HEK293 (cell line): ENCODE data around the gene PTER.

Experiments used
- CTCF ChIA-PET: fragments of 350-600 bp; formaldehyde crosslinking; extraction: SDS; loops from one replicate; lab custom pipeline; 2021; ENCODE audit warnings: antibody characterized with exemption; lab: Yijun Ruan, JAX
- POLR2A ChIA-PET: fragments of 300-600 bp; formaldehyde crosslinking; extraction: SDS; loops from one replicate; lab custom pipeline; 2020; ENCODE audit warnings: antibody characterized with exemption, inconsistent platforms; lab: Yijun Ruan, JAX
- H3K27ac ChIP-seq: fragments of 200-500 bp; sonication (Bioruptor generic); 2 replicates; pipeline ENCODE4 v1.5.1; 2014; ENCODE audit warnings: low read depth, low read length, control low read depth, inconsistent platforms; ENCODE audit errors: extremely low read depth
- H3K36me3 ChIP-seq, 2 experiments: fragments of 200-500 bp in 1 of 2; sonication (Bioruptor generic) in 1 of 2; 1 replicate in 1 of 2; 2 replicates in 1 of 2; pipeline ENCODE4 v1.5.1; 2014 to 2017; ENCODE audit warnings: inconsistent platforms in 2 of 2, low read length in 2 of 2; ENCODE audit not compliant: control insufficient read depth in 2 of 2, insufficient read depth in 1 of 2
- H3K4me1 ChIP-seq: fragments of 200-500 bp; sonication (Bioruptor generic); 2 replicates; pipeline ENCODE4 v1.5.1; 2014; ENCODE audit warnings: mild to moderate bottlenecking, low read length, inconsistent platforms; ENCODE audit not compliant: control insufficient read depth, insufficient read depth
- H3K4me3 ChIP-seq: 2 replicates; pipeline ENCODE4 v1.5.1; 2011; ENCODE audit warnings: low read depth, mild to moderate bottlenecking, control low read depth, low read length, moderate library complexity
- H3K9me3 ChIP-seq: fragments of 200-500 bp; sonication (Bioruptor generic); 2 replicates; pipeline ENCODE4 v1.5.1; 2014; ENCODE audit warnings: low read depth, low read length, inconsistent platforms; ENCODE audit not compliant: control insufficient read depth, insufficient read depth
- KLF1 ChIP-seq: fragments of 450-650 bp; formaldehyde crosslinking; IDR thresholded peaks from 2 replicates; pipeline ENCODE4 v1.5.1; 2016; ENCODE audit warnings: missing biosample characterization, missing genetic modification characterization
- PRDM2 ChIP-seq: fragments of 450-650 bp; formaldehyde crosslinking; IDR thresholded peaks from 2 replicates; pipeline ENCODE4 v1.5.1; 2016; ENCODE audit warnings: missing biosample characterization, missing genetic modification characterization, borderline replicate concordance
- SCRT2 ChIP-seq: fragments of 450-650 bp; formaldehyde crosslinking; IDR thresholded peaks from 2 replicates; pipeline ENCODE4 v1.5.1; 2016; ENCODE audit warnings: missing biosample characterization, missing genetic modification characterization
- ZEB2 ChIP-seq: fragments of 450-650 bp; formaldehyde crosslinking; IDR thresholded peaks from 2 replicates; pipeline ENCODE4 v1.5.1; 2016; ENCODE audit warnings: missing biosample characterization, missing genetic modification characterization
- ZFHX2 ChIP-seq: fragments of 450-650 bp; formaldehyde crosslinking; conservative IDR thresholded peaks from 2 replicates; pipeline ENCODE4 v1.5.1; 2016; ENCODE audit warnings: missing biosample characterization, missing genetic modification characterization
- ZNF138 ChIP-seq: fragments of 450-650 bp; formaldehyde crosslinking; IDR thresholded peaks from 2 replicates; pipeline ENCODE4 v1.5.1; 2016; ENCODE audit warnings: missing biosample characterization, missing genetic modification characterization, borderline replicate concordance
- ZNF24 ChIP-seq: fragments of 450-650 bp; formaldehyde crosslinking; IDR thresholded peaks from 2 replicates; pipeline ENCODE4 v1.5.1; 2016; ENCODE audit warnings: missing biosample characterization, missing genetic modification characterization
- ZNF473 ChIP-seq: fragments of 450-650 bp; formaldehyde crosslinking; IDR thresholded peaks from 2 replicates; pipeline ENCODE4 v1.5.1; 2017; ENCODE audit warnings: missing biosample characterization, missing genetic modification characterization
- ZNF48 ChIP-seq: fragments of 450-650 bp; formaldehyde crosslinking; IDR thresholded peaks from 2 replicates; pipeline ENCODE4 v1.5.1; 2016; ENCODE audit warnings: missing biosample characterization, missing genetic modification characterization
- ZNF501 ChIP-seq: fragments of 450-650 bp; formaldehyde crosslinking; IDR thresholded peaks from 2 replicates; pipeline ENCODE4 v1.5.1; 2016; ENCODE audit warnings: missing biosample characterization, missing genetic modification characterization
- ZNF510 ChIP-seq: fragments of 450-650 bp; formaldehyde crosslinking; IDR thresholded peaks from 2 replicates; pipeline ENCODE4 v1.5.1; 2018; ENCODE audit warnings: mild to moderate bottlenecking, missing genetic modification characterization, missing biosample characterization; ENCODE audit not compliant: insufficient replicate concordance
- ZNF561 ChIP-seq: fragments of 450-650 bp; IDR thresholded peaks from 2 replicates; pipeline ENCODE4 v1.5.1; 2018; ENCODE audit warnings: missing biosample characterization, missing genetic modification characterization, borderline replicate concordance
- ZNF785 ChIP-seq: fragments of 450-650 bp; formaldehyde crosslinking; IDR thresholded peaks from 2 replicates; pipeline ENCODE4 v1.5.1; 2016; ENCODE audit warnings: missing biosample characterization, missing genetic modification characterization
- TF ChIP-seq, protein P1 (sequence below): fragments of 450-650 bp; formaldehyde crosslinking; IDR thresholded peaks from 2 replicates; pipeline ENCODE4 v1.5.1; 2016; ENCODE audit warnings: missing biosample characterization, missing genetic modification characterization

PTER gene

GRCh38 chr10:16436367-16436757, 448 bp upstream of the PTER start:
- POLR2A ChIA-PET, result interaction anchor here (0.8 kb wide), 1 partner anchor 13 kb away, joined by 9 read pairs; no protein-coding TSS in a partner anchor
- Histone ChIP-seq H3K4me1 (no peaks in the 10 kb centered on the region; the same call in 1 of the 2 replicates), H3K9me3 (no peaks in the 10 kb centered on the region), H3K36me3 (peaks cover 0 to 3% of the 10 kb centered on the region in 2 experiments; a peak in 1 of 3 replicates)
- TF ChIP-seq SCRT2 (tag by site-specific recombination), result peak; percentile 74
- TF ChIP-seq KLF1 (tag by site-specific recombination), result no peak
- TF ChIP-seq, protein P1, sequence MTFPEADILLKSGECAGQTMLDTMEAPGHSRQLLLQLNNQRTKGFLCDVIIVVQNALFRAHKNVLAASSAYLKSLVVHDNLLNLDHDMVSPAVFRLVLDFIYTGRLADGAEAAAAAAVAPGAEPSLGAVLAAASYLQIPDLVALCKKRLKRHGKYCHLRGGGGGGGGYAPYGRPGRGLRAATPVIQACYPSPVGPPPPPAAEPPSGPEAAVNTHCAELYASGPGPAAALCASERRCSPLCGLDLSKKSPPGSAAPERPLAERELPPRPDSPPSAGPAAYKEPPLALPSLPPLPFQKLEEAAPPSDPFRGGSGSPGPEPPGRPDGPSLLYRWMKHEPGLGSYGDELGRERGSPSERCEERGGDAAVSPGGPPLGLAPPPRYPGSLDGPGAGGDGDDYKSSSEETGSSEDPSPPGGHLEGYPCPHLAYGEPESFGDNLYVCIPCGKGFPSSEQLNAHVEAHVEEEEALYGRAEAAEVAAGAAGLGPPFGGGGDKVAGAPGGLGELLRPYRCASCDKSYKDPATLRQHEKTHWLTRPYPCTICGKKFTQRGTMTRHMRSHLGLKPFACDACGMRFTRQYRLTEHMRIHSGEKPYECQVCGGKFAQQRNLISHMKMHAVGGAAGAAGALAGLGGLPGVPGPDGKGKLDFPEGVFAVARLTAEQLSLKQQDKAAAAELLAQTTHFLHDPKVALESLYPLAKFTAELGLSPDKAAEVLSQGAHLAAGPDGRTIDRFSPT, result no peak
- TF ChIP-seq, all 188 proteins: peak for 1
- Histone ChIP-seq H3K4me3 (peak overlapping the region; percentile 53), H3K27ac (no peak overlapping the region)
- CTCF ChIA-PET, result no interaction called here

DNA sequence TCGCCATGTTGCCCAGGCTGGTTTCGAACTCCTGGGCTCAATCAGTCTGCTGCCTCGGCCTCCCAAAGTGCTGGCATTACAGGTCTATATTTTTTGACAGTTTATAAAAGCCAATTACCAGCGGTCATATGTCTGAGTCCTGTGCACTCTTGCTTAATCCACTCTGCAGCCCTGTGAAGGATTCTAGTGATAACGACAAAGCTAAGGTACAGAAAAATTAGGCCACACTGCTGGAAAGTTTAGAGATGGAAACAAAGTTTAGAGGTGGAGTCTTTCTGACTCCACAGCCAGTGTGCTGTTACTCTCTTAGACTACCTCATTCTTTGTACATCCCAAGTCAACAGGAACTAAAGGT, 707 bp downstream of the PTER start:
- POLR2A ChIA-PET, result interaction anchor here (0.6 to 0.7 kb wide), 4 partner anchors 24 to 453 kb away, joined by 3 to 7 read pairs (median 4); no protein-coding TSS in a partner anchor
- peaks cover 0 to 3% of the 10 kb centered on the region in 2 experiments; a peak in 1 of 3 replicates for H3K36me3 ChIP-seq
- no peak for TF ChIP-seq PRDM2 (tag by site-specific recombination)
- TF ChIP-seq ZNF473 (tag by site-specific recombination), result no peak
- TF ChIP-seq ZEB2 (tag by site-specific recombination), result no peak
- no peak for TF ChIP-seq ZNF48 (tag by site-specific recombination)
- no peak for TF ChIP-seq ZNF510 (tag by site-specific recombination)
- TF ChIP-seq ZNF561 (tag by site-specific recombination), result no peak
- TF ChIP-seq ZNF138 (tag by site-specific recombination), result no peak
- no peak for TF ChIP-seq ZFHX2 (tag by site-specific recombination)
- TF ChIP-seq ZNF24 (tag by site-specific recombination), result no peak
- no peak for TF ChIP-seq ZNF785 (tag by site-specific recombination)
- no peak for TF ChIP-seq ZNF501 (tag by site-specific recombination)
- TF ChIP-seq, all 188 proteins: peak for 0
- Histone ChIP-seq H3K9me3 (no peaks in the 10 kb centered on the region), H3K4me3 (peak overlapping the region; percentile 53), H3K4me1 (peaks cover 2% of the 10 kb centered on the region; the same call in 1 of the 2 replicates), H3K27ac (0 out of 2 replicates have a peak overlapping the region, but pooled peaks have one; percentile 52)
- CTCF ChIA-PET, result interaction anchor here (0.6 kb wide), 1 partner anchor 232 kb away, joined by 3 read pairs; no protein-coding TSS in a partner anchor
